HG03045 (cell line): ENCODE data around the gene VPS50.
"Not testable (repeated sequence)": the region's sequence is repeated elsewhere in the genome, so short reads cannot be mapped to it uniquely, and the experiment has no call there.

Experiments used
- ATAC-seq: cut with Tn5 transposase; IDR thresholded peaks from one replicate; pipeline ENCODE4 v1.9.1; 2021; ENCODE audit warnings: mild to moderate bottlenecking, moderate library complexity; ENCODE audit not compliant: unreplicated experiment

The VPS50 gene

DNA sequence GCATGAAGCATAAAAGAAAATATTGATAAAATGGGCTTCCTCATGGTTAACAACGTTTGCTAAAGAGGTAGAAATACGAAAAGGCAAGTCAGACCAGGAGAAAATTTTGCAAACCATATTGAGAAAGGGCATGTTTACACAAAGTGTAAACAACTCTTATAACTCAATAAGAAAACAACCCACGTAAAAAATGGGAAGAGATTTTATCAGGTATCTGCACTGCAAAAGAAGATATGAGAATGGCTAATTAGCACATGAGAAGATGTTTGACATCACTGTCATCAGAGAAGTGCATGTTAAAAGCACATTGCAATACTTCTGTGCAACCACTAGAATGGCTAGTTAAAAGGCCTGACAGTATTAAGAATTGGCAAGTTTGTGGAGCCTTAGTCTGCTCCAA lies 99.5 kb downstream of the VPS50 start:
- no peak for ATAC-seq

DNA sequence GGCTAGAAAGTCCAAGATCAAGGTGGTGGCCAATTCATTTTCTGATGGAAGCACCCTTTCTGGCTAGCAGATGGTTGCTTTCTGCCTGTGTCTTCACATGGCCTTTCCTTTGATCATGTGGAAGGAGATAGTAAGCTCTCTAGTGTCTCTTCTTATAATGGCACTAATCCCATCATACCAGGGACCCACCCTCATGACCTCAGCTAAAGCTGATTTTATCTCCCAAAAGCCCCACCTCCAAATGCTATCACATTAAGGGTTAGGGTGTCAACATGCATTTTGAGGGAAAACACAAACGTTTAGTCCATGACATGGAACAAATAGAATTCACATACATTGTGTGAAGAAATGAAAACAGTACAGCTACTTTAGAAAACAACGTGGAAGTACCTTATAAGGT lies 100.0 kb downstream of the VPS50 start:
- ATAC-seq, result no peak

DNA sequence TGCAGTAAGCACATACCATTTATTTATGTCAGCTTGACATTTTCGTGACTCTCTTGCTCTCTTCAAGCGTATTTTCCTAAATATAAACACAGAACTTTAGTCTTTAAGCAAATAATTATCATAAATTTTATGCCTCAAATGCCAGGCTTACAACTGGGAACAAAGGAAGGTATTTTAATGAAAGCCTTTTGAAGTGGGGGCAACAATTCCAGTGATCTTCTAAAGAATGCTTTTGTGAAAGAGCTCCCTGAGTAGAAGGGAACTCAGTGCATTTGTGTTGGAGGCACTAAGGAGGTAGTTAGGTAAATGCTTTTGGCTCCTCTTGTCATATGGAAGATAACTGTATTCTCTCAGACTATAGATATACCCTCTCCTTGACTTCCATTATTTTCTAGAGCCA lies 104.9 kb downstream of the VPS50 start:
- no peak for ATAC-seq

DNA sequence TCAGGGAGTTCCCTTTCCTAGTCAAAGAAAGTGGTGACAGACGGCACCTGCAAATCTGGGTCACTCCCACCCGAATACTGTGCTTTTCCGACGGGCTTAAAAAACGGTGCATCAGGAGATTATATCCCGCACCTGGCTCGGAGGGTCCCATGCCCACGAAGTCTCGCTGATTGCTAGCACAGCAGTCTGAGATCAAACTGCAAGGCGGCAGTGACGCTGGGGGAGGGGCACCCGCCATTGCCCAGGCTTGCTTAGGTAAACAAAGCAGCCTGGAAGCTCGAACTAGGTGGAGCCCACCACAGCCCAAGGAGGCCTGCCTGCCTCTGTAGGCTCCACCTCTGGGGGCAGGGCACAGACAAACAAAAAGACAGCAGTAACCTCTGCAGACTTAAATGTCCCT lies 110.0 kb downstream of the VPS50 start:
- not testable (repeated sequence) for ATAC-seq

DNA sequence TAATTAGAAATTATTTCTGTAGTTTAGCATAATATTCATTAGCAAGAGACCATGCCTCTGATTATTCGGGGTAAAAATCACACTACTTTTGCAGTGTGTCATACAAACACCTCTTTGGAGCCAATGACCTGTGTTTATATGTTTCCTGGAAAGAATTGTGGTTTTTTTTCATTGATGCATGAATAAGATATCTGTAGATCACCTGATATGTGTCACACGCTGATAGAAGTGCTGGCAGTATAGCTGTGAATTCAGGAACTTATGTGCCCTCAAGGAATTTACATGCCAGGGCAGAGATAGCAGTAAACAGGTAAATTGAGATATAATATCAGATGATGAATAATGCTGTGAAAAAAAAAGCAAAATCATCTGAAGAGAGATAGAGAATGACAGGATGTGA lies 118.2 kb downstream of the VPS50 start:
- no peak for ATAC-seq

DNA sequence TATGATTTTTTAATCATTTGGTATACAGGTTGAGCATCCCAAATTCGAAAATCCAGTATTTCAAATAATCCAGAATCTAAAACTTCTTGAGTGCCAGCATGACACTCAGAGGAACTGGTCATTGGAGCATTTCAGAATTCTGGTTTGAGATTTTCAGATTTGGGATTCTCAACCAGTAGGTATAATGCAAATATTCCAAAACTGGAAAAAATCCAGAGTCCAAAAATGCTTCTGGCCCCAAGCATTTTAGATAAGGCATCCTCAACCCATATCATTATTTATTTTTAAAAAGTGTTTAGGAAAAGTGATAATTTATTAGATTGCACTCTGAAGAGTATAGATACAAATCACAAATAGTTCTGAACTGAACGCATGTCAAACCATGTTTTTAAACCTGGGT lies 120.7 kb downstream of the VPS50 start:
- no peak for ATAC-seq

DNA sequence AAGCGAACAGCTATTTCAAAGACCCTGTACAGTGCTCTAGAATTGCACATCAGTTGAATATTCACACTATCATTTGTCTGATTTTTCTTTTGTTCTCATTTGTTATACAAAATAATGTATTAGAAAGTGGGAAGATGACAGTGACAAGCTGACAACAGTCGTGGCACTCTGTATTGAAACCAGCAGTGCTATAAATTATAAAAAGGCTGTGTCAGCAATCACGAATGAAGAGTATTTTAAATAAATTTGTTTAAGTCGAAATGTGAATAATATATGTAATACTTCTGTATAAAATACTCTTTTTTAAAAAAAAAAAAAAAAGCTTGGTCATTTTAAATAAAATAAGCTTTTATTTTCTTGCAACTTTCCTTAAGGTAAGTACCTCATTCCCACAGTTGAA lies 122.6 kb downstream of the VPS50 start:
- ATAC-seq, result no peak

DNA sequence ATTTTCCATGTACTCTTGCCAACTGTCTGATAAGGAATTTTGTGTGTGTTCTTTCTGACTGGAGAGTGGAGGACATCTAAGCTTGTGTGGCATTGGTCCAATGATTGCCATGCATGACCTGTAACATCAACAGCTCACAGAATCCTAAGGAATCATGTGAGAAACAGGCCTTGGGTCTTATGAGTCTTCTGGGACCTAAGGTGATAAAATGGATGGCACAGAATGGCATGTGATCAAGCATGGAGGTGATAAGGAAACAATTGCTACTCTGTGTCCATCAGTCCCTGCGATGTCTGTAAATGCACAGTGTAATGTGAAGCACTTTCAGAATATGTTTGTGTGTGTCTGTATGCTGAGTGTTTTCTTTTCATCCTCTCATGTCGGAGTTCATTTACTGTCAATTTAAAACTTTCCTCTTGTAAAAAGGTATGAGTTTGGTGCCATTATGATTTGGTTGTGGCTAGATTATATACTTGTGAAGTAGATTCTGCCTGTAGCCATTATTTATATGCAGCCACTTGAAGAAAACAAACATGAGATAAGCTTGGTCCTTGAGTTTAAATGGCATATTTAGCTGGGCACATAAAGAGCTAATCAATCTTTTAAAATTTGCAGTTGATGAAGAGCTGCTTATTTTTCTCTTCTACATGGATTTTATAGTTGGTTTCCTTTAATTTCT lies 127.5 kb downstream of the VPS50 start:
- ATAC-seq, result no peak

DNA sequence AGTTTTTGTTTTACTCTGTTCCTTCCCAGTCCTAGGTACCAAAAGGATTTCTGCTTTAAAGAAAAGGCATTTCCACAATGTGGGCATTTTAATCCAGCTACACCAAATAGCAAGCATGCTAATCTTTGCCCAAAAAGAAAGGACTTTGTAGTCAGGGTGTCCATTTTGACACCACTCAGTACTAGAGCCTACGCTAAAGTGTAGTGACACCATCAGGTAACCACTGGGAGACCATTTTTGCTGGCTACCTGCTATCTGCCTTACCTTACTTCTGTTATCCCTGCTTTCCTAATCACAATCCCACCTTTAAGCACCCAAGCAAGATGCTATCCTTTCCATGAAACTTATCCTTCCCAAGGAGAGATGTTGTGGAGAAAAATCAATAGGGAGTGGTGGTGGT lies 129.7 kb downstream of the VPS50 start:
- ATAC-seq, result no peak

DNA sequence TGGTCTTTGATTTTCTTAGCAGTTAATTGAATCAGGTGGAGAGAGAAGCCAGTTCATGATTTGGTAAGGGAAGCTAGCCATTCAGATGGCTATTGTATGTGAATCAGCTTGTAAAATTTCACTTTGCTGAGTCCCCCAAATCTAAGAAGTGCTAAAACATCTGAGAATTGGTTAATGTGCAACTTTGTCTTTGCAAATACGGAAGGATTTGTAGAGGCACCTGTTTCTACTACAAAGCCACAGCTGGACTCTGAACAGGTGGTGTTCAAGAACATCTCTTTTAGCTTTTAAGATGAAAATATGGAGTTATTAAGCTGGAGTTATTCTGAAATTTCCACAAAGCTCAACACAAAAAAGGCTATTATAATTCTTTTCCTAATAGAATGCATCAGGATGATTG lies 132.6 kb downstream of the VPS50 start:
- no peak for ATAC-seq

DNA sequence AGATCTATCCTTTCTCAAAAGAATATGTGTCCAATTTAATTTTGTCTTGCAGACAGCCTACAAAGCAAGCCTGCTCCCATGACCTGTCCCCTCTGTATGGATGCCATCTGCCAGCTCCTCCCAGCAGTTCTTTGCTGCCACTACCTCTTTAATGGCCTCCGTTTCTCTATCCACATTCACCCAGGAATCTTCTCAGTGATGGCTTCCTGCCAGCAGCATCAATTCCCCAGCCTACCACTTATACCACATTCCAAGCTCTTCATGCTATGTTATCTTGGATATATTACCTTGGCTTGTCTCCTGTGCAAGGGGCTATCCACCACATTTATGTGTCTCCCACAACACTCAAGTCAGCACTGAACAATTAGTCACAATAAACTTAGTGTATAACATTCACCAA lies 133.2 kb downstream of the VPS50 start:
- ATAC-seq, result no peak

DNA sequence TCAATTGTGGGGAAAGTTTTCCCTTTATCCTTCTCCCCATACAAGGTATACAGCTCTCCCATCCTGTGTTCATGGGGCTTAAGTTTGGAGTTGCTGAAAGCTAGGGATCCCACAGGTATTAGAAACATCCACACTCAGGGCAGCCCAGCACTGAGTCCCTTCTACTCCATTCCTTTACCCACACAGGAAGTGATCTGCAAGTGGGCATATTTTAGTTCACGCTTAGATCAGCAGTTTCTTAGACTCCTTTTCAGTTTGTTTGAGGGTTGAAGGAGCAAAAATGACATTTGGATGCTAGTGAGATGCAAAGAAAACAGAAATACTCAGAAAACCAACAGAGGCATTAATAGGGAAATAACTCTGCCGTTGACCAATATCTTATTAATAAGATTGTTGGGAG lies 134.7 kb downstream of the VPS50 start:
- ATAC-seq, result no peak

DNA sequence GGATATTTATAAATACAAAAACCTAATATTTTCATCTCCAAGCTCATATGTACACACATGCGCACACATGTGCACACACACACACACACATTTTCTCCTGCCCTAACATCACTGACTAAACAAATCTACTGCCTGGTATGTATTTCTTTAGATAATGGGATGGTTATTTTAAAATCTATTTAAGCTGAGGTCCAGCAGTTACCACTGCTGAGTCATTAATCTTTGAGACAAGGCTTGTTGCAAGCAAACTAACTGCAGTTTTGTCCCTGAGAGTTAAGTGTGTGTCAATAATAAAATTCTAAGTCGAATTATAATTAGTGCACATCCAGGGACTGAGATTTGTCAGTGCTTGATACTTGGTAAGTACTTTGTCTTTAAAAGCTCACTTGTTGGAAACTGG lies 135.1 kb downstream of the VPS50 start:
- ATAC-seq, result no peak

DNA sequence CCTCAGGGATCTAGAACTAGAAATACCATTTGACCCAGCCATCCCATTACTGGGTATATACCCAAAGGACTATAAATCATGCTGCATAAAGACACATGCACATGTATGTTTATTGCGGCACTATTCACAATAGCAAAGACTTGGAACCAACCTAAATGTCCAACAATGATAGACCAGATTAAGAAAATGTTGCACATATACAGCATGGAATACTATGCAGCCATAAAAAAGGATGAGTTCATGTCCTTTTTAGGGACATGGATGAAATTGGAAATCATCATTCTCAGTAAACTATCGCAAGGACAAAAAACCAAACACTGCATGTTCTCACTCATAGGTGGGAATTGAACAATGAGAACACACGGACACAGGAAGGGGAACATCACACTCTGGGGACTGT lies 138.8 kb downstream of the VPS50 start:
- ATAC-seq, result not testable (repeated sequence)

DNA sequence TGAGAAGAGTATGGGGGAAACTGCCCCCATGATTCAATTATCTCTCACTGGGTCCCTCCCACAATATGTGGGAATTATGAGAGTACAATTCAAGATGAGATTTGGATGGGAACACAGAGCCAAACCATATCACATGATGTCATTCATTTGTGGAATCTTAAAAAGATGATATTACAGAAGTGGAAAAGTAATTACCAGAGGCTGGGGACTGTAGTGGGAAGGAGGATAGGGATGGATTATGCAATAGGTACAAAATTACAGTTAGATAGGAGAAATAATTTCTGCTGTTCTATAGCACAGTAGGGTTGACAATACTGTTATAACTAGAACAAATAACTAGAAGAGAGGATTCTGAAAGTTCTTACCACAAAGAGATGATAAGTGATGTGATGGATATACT lies 141.4 kb downstream of the VPS50 start:
- no peak for ATAC-seq

DNA sequence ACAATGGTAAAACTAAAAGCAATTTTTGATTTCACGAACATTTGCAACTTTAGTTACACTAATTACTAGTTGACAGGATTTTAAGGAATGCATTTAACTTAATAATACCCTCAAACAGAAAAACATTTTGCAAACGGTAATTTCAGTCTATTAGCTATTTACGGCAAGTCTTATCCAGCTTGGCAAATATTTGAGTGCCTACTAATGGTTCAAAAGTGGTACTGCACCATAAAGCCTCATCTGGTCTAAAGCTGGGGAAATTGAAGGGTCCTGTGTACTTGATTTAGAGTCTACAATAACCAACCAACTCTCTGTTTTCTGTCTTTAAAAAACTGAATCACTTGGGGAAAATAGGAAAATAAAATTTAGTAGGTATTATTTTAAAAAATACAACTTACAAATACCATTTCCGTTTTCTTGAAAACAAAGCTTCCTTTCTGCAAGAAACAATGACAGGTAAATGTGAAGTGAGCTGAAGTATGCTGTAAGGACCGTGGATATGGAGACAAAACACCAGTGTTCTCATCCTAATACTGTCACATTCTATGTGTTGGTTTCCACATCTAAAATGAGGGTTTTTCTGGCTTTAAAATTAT lies 142.3 kb downstream of the VPS50 start:
- ATAC-seq, result peak; percentile 50

DNA sequence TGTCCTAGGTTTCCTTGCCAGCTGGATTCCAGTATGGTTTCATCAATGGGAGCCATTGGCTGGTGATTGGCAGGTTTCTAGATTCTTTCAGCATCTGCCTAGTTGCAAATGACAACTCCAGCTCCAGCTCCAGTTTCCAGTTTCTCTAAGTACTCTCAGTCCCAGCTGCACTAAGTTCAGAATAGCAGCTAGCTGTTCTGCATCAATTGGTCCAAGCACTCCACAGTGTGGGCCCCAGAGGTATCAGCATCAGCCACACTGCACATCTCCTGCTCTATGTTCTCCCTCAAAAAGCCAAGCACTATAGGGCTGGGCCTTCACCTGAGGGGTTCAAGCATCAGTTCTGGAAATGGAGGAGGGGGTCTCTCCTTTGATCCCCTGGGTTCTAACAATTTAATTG lies 143.4 kb downstream of the VPS50 start:
- ATAC-seq, result peak; percentile 46

DNA sequence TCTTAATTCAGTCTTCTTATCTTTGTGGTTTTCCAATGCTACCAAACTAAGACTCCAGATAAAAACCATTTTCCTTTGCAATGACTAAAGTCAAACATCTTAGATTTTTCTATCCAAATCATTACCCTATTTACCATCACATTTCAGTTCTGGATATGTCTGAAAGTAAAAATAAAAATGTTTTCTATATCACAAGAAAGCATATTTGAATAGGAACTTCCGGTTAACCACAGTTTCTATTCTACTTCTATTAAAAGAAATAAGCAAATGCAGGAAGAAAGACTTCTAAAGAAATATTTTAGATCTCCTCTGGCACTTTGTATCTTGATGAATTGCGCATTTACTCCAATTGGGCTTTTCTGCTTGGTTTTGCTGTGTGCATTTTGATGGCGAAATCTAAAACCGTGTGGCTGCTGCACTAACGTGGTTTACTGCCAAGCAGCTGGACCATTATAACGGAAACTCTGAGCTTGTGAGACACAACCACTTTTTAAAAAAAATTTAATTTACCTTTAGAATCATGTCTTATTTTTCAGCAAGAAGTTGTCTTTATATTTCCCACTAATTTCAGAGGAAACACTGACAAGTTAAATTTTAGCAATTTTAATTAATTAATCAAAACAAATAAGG lies 146.1 kb downstream of the VPS50 start:
- ATAC-seq, result peak; percentile 54

DNA sequence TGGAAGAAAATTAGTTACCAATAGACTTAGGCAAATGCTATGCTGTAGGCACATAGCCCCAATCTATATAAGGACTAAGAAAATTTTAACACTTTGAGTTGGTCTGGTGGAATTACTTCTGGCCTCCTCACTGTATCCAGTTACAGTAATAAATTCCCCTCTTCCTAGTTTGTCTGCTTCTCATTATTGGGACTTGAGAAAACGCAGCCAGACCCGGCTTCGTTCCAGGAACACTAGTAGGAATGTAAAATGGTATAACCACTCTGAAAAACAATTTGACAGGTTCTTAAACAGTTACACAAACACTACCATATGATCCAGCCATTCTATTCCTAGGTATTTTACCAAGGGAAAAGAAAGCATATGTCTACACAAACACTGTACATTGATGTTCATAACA lies 150.2 kb downstream of the VPS50 start:
- no peak for ATAC-seq

DNA sequence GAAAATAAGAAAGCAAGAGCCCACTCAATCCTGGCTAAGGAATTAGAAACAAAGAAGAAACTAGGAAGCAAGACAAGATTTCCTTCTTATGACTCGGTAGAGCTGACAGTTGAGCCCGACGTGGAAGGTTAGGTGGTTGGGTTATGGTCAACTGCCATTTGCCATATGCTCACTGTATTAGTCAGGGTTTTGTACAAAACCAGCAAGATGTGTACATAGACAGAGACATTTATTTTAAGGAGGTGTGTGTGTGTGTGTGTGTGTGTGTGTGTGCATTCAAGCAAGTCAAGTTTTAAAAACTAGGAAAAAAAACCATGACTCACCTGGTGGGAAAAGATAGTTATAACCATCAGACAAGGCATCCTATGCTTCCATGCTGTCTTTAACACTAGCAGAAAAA lies 158.5 kb downstream of the VPS50 start:
- ATAC-seq, result no peak

DNA sequence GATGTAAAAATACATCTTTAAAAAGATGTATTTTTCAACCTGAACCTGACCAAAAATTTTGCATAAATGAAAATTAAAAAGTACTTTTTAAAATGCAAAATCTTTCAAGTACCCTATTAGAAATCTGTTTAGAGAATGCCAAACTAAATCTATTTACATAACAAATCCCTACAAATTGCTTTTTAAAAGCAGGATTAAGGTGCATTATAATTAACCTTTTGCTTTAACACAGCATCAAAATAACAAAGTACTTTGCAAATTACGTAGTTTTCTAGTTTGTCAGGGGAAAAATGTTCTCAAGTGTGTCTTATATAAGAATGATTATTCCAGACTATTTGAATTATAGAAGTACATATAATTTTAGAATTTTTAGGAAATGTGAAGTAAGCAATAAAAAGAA lies 160.8 kb downstream of the VPS50 start:
- ATAC-seq, result no peak

DNA sequence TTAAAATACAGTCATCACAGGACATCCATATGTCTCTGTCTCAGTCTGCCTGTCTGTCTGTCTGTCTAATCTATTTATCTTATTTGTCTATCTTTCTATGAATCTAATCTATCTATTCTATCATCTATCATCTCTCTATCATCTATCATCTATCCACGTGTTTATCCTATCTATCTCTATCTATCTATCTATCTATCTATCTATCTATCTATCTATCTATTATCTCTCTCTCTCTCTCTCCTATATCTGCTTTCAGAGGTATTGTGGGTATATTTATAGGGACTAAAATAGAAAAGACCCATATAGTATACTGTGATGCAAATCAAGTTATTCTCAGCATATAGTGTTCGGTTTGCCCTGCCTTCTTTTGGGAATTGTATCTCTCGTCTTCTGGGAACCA lies 167.5 kb downstream of the VPS50 start:
- no peak for ATAC-seq

DNA sequence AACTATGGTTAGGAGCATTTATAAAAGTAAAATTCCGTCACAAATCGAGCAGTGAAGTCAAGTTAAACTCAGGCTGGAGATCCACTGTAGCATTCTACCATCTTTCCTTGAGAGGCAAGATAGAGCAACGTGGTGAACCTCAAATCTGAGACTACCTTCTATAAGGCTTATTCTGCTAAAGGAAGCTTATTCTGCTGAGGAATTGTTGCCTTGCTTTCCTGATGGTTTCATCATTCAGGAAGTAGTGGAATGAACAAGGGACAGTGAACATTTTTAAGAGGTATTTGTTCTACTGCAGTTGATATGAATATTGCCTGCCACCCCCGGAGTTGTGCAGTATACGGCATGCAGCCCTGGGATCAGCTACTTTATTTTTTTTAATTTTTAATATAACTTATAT lies 170.8 kb downstream of the VPS50 start:
- ATAC-seq, result no peak
